H1 (cell line): Measurements from ENCODE around the gene GRID1. TPM values are rescaled to one million over a fixed set of nuclear protein-coding genes. Genes with fewer than 3 reads are reported as not detected.

Experiments
- CTCF ChIA-PET: fragments of 300-600 bp; sonication (Branson Sonifier 250); formaldehyde crosslinking; loops from one replicate; lab custom pipeline; 2021; ENCODE audit not compliant: partially characterized antibody; lab: Charles Lee
- POLR2A ChIA-PET: fragments of 300-600 bp; sonication (Branson Sonifier 250); formaldehyde crosslinking; loops from one replicate; lab custom pipeline; 2021; ENCODE audit warnings: inconsistent platforms; ENCODE audit not compliant: partially characterized antibody; lab: Charles Lee
- DNase-seq, 2 experiments: peaks; one replicate each; pipeline versions ENCODE4 v3.0.0 to v3.0.0-alpha.2; 2010 to 2022; ENCODE audit warnings: low spot score in 2 of 2, low read depth in 1 of 2, mixed read lengths in 1 of 2
- FAIRE-seq: peaks from 2 replicates; lab custom pipeline; 2011; peaks lifted over from hg19 to GRCh38; lab: Jason Lieb, UNC
- H2AFZ ChIP-seq: 2 replicates; pipeline ENCODE4 v1.8.1; 2012; ENCODE audit warnings: low read length, inconsistent platforms
- H2AK5ac ChIP-seq: 2 replicates; pipeline ENCODE4 v1.6.1; 2013; ENCODE audit warnings: low read depth, low read length
- H2BK120ac ChIP-seq: replicated peaks from 2 replicates; pipeline ENCODE3; 2013; ENCODE audit warnings: low read depth, low read length, inconsistent platforms
- H2BK12ac ChIP-seq: 2 replicates; pipeline ENCODE4 v1.6.1; 2013; ENCODE audit warnings: low read depth, low read length
- H2BK15ac ChIP-seq: 2 replicates; pipeline ENCODE4 v1.6.1; 2013; ENCODE audit warnings: low read length
- H2BK20ac ChIP-seq: 2 replicates; pipeline ENCODE4 v1.6.1; 2013; ENCODE audit warnings: low read length
- H2BK5ac ChIP-seq: 2 replicates; pipeline ENCODE4 v1.6.1; 2013; ENCODE audit warnings: low read depth, low read length
- H3K14ac ChIP-seq: 2 replicates; pipeline ENCODE4 v1.6.1; 2013; ENCODE audit warnings: inconsistent platforms; ENCODE audit not compliant: insufficient read length
- H3K18ac ChIP-seq: 2 replicates; pipeline ENCODE4 v1.6.1; 2013; ENCODE audit warnings: low read length; ENCODE audit errors: extremely low read depth
- H3K23ac ChIP-seq: 2 replicates; pipeline ENCODE4 v1.6.1; 2013; ENCODE audit warnings: inconsistent platforms; ENCODE audit not compliant: insufficient read length
- H3K23me2 ChIP-seq: 2 replicates; pipeline ENCODE4 v1.6.1; 2013; ENCODE audit warnings: low read depth, low read length
- H3K27ac ChIP-seq: 2 replicates; pipeline ENCODE4 v1.6.1; 2011; ENCODE audit warnings: low read depth, low read length, inconsistent platforms
- H3K27me3 ChIP-seq, 4 experiments: replicated peaks in 1 of 4; 1 replicate in 1 of 4; 2 replicates in 3 of 4; pipeline versions ENCODE4 v1.6.1 to v1.8.1; 2011 to 2013; ENCODE audit warnings: low read length in 3 of 4, mild to moderate bottlenecking in 3 of 4, inconsistent platforms in 2 of 4, mixed read lengths in 2 of 4, moderate library complexity in 1 of 4; ENCODE audit not compliant: control insufficient read depth in 3 of 4, insufficient read depth in 3 of 4; ENCODE audit errors: extremely low read depth in 1 of 4
- H3K36me3 ChIP-seq, 4 experiments: 2 replicates each; pipeline versions ENCODE4 v1.6.1 to v1.8.1; 2011 to 2013; ENCODE audit warnings: mild to moderate bottlenecking in 4 of 4, low read length in 3 of 4, moderate library complexity in 2 of 4, control low read depth in 1 of 4, inconsistent platforms in 1 of 4; ENCODE audit not compliant: insufficient read depth in 4 of 4, control insufficient read depth in 2 of 4
- H3K4ac ChIP-seq: replicated peaks from 2 replicates; pipeline ENCODE3; 2013; ENCODE audit warnings: low read length, low read depth, mixed read lengths, inconsistent platforms; ENCODE audit not compliant: insufficient read length
- H3K4me1 ChIP-seq, 4 experiments: replicated peaks in 1 of 4; 1 replicate in 1 of 4; 2 replicates in 3 of 4; pipeline versions ENCODE4 v1.6.1 to v1.8.1; 2011 to 2013; ENCODE audit warnings: low read length in 3 of 4, inconsistent platforms in 2 of 4, mixed read lengths in 1 of 4; ENCODE audit not compliant: insufficient read depth in 4 of 4, control insufficient read depth in 3 of 4
- H3K4me2 ChIP-seq, 2 experiments: 2 replicates each; pipeline versions ENCODE4 v1.6.1 to v1.8.1; 2011 to 2013; ENCODE audit warnings: low read depth in 2 of 2, low read length in 2 of 2, control low read depth in 1 of 2, inconsistent platforms in 1 of 2, mild to moderate bottlenecking in 1 of 2; ENCODE audit not compliant: insufficient read depth in 1 of 2
- H3K4me3 ChIP-seq, 4 experiments: fragments of 200-600, 300-600 bp in 1 of 4; sonication (generic), shearing (Covaris generic), sonication (Bioruptor Twin) in 1 of 4; 2 replicates each; pipeline versions ENCODE4 v1.5.1 to v1.8.1; 2011 to 2016; ENCODE audit warnings: low read length in 4 of 4, low read depth in 3 of 4, control low read depth in 2 of 4, inconsistent platforms in 2 of 4, mild to moderate bottlenecking in 2 of 4, mixed read lengths in 1 of 4, moderate library complexity in 1 of 4; ENCODE audit not compliant: insufficient read depth in 2 of 4; ENCODE audit errors: extremely low read depth in 1 of 4
- H3K56ac ChIP-seq: replicated peaks from 2 replicates; pipeline ENCODE3; 2013; ENCODE audit warnings: low read depth, mild to moderate bottlenecking, mixed read lengths, low read length, inconsistent platforms; ENCODE audit not compliant: insufficient read length
- H3K79me1 ChIP-seq: 2 replicates; pipeline ENCODE4 v1.6.1; 2013; ENCODE audit warnings: low read depth, low read length, control low read depth
- H3K79me2 ChIP-seq, 2 experiments: 2 replicates each; pipeline versions ENCODE4 v1.6.1 to v1.8.1; 2012 to 2013; ENCODE audit warnings: low read length in 2 of 2, mild to moderate bottlenecking in 2 of 2, inconsistent platforms in 1 of 2; ENCODE audit not compliant: insufficient read depth in 2 of 2, control insufficient read depth in 1 of 2
- H3K9ac ChIP-seq, 4 experiments: replicated peaks in 1 of 4; 1 replicate in 1 of 4; 2 replicates in 3 of 4; pipeline versions ENCODE4 v1.6.1 to v1.8.1; 2011 to 2013; ENCODE audit warnings: low read depth in 3 of 4, low read length in 3 of 4, control low read depth in 2 of 4, mild to moderate bottlenecking in 2 of 4, moderate library complexity in 2 of 4, inconsistent platforms in 1 of 4; ENCODE audit errors: extremely low read depth in 1 of 4
- H3K9me3 ChIP-seq, 2 experiments: 2 replicates each; pipeline versions ENCODE4 v1.6.1 to v1.8.1; 2012 to 2013; ENCODE audit warnings: mild to moderate bottlenecking in 2 of 2, moderate library complexity in 2 of 2, control low read depth in 1 of 2, inconsistent platforms in 1 of 2, low read depth in 1 of 2, low read length in 1 of 2, mixed read lengths in 1 of 2; ENCODE audit not compliant: insufficient read depth in 2 of 2
- H4K20me1 ChIP-seq, 2 experiments: replicated peaks in 1 of 2; 2 replicates each; pipeline versions ENCODE3 to v1.8.1; 2011 to 2013; ENCODE audit warnings: inconsistent platforms in 2 of 2, low read length in 2 of 2, mild to moderate bottlenecking in 1 of 2; ENCODE audit not compliant: insufficient read depth in 2 of 2, control insufficient read depth in 1 of 2
- H4K5ac ChIP-seq: 2 replicates; pipeline ENCODE4 v1.6.1; 2013; ENCODE audit warnings: low read length, low read depth, mixed read lengths, inconsistent platforms; ENCODE audit not compliant: insufficient read length
- H4K8ac ChIP-seq: 2 replicates; pipeline ENCODE4 v1.8.0; 2013; ENCODE audit warnings: mild to moderate bottlenecking, moderate library complexity, low read length, inconsistent platforms; ENCODE audit not compliant: insufficient read depth; ENCODE audit errors: extremely low read depth
- H4K91ac ChIP-seq: replicated peaks from 2 replicates; pipeline ENCODE3; 2013; ENCODE audit warnings: low read length, mixed read lengths, inconsistent platforms; ENCODE audit not compliant: insufficient read length
- EZH2 ChIP-seq: fragments of 200-600 bp; sonication (generic); IDR thresholded peaks from 2 replicates; pipeline ENCODE4 v1.7.1; 2012; ENCODE audit warnings: low read depth, mild to moderate bottlenecking, moderate library complexity, low read length, inconsistent platforms; ENCODE audit not compliant: severe bottlenecking
- FOSL1 ChIP-seq: IDR thresholded peaks from 2 replicates; pipeline ENCODE4 v1.6.1; 2011; ENCODE audit warnings: mild to moderate bottlenecking, low read depth, low read length, moderate library complexity; ENCODE audit not compliant: insufficient read depth
- HDAC2 ChIP-seq, 2 experiments: fragments of 300-600 bp in 1 of 2; sonication (generic) in 1 of 2; IDR thresholded peaks; 2 replicates each; pipeline ENCODE4 v1.6.1; 2011 to 2012; ENCODE audit warnings: low read depth in 2 of 2, low read length in 2 of 2, mild to moderate bottlenecking in 2 of 2, moderate library complexity in 2 of 2, borderline replicate concordance in 1 of 2, inconsistent platforms in 1 of 2
- JUN ChIP-seq: IDR thresholded peaks from 2 replicates; pipeline ENCODE4 v1.6.1; 2011; ENCODE audit warnings: low read depth, mild to moderate bottlenecking, improper control_type of control experiment, low read length
- RBBP5 ChIP-seq: IDR thresholded peaks from 2 replicates; pipeline ENCODE4 v1.7.1; 2012; ENCODE audit warnings: low read depth, mild to moderate bottlenecking, inconsistent platforms, low read length, moderate library complexity, borderline replicate concordance
- SAP30 ChIP-seq: fragments of 300-600 bp; sonication (generic); IDR thresholded peaks from 2 replicates; pipeline ENCODE4 v1.7.1; 2012; ENCODE audit warnings: low read length, moderate library complexity, mild to moderate bottlenecking, inconsistent platforms; ENCODE audit not compliant: insufficient read depth, insufficient replicate concordance
- SIN3A ChIP-seq, 2 experiments: IDR thresholded peaks in 1 of 2; conservative IDR thresholded peaks in 1 of 2; 2 replicates each; pipeline ENCODE4 v1.6.1; 2011 to 2012; ENCODE audit warnings: low read length in 2 of 2, improper control_type of control experiment in 1 of 2, low read depth in 1 of 2, mild to moderate bottlenecking in 1 of 2
- SP2 ChIP-seq: IDR thresholded peaks from 2 replicates; pipeline ENCODE4 v1.6.1; 2012; ENCODE audit warnings: mild to moderate bottlenecking, low read length, inconsistent platforms
- WGBS, 2 experiments: shearing (Covaris generic) in 1 of 2; methylation state at CpG; one replicate each; pipeline versions ENCODE4 v1.1.6 to v1.1.7; 2013 to 2015; ENCODE audit warnings: low lambda C conversion rate in 2 of 2, mixed read lengths in 2 of 2, inconsistent platforms in 1 of 2, low coverage in 1 of 2, missing lambda C conversion rate in 1 of 2; ENCODE audit not compliant: insufficient replicate concordance in 2 of 2, insufficient coverage in 1 of 2, insufficient read length in 1 of 2; ENCODE audit errors: extremely low coverage in 1 of 2, missing lambda C conversion rate in 1 of 2; 5-methylcytosine and 5-hydroxymethylcytosine counted together
- polyA plus RNA-seq, 7 experiments: library from polyadenylated mRNA; depleted of rRNA in 3 of 7; stranded (reverse) in 5 of 7; unstranded in 2 of 7; fragments of >200 nt in 5 of 7; fragments of 200-250 nt in 2 of 7; gene quantifications; 1 replicate in 5 of 7; 2 replicates in 1 of 7; 4 replicates in 1 of 7; pipeline versions ENCODE4 v1.2.1 to v1.2.3, GENCODE V29; 2011 to 2013; ENCODE audit warnings: missing spikeins in 2 of 7, mixed read lengths in 2 of 7
- total RNA-seq: library from RNA; stranded (reverse); fragmentation: NEBNext Ultra II Directional; extraction: Animal tissue kit (Norgen Biotek cat#: 25700); gene quantifications from 2 replicates; pipeline ENCODE4 v1.2.1, GENCODE V29; 2021

The GRID1 gene
- total and polyA plus RNA-seq, 2 of the 8 experiments (the other 6 are each of a cell fraction or from before 2014, with no cell fraction given), result 0.22 to 0.30 TPM

DNA sequence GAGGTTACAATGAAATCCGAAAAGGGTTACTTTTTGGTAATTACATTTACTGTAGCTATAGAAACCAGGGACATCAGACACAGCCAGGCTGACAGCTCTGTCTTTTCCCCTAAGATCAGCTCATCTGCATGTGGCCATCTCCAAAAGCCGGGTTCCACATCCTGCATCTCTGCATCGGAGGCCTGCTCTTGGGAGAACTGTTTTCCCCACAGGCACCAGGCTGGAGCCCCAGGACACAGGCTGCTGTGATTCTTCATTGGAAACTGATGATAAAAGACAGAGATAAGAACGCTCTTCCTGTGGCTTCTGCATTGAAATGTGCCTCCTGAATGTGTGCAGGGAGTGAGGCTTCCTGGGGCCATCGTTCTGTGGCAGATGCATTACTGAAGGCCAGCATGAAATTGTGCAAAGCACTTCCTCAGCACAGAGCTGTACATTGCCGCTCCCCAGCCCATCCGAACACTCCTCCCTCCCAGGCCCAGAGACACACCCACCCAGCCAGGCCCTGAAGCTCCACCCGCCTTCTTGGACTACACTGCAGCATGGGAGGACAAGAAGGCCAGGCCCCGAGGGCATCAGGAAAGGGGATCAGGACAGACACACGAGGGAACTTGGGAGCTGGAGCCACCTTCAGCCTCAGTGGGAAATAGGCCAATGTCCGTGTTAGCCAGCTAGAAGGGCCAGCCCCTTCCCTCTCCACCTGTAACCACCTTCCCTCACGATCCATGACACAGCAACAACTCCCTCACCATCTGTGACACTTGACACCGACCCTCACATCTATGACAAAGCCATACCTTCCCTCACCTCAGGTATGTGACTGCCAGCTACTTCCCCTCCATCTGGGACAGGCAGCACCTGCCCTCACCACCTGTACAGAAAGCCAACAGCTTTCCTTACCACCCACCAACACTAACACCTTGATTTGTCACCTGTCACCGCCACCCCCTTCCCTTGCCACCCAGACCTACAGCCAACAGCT, 113.2 kb downstream of the GRID1 start:
- Histone ChIP-seq H3K9ac (no peak overlapping the region; a peak in 2 of 7 replicates), H3K9me3 (peaks cover 6 to 8% of the 10 kb centered on the region in 2 experiments), H4K20me1 (no peaks in the 10 kb centered on the region), H3K14ac (no peak overlapping the region), H3K36me3 (no peaks in the 10 kb centered on the region; a peak in 1 of 8 replicates), H4K5ac (no peak overlapping the region), H4K91ac (no peak overlapping the region), H3K18ac (no peak overlapping the region), H3K27ac (no peak overlapping the region), H3K79me2 (no peaks in the 10 kb centered on the region), H2BK5ac (peak overlapping the region; percentile 38; the same call in 1 of the 2 replicates), H2BK12ac (peak overlapping the region; percentile 35; the same call in 1 of the 2 replicates), H3K79me1 (no peaks in the 10 kb centered on the region), H3K23me2 (no peaks in the 10 kb centered on the region; the same call in 1 of the 2 replicates), H2AK5ac (peak overlapping the region; percentile 75), H3K27me3 (no peaks in the 10 kb centered on the region; a peak in 1 of 7 replicates), H3K56ac (no peak overlapping the region), H2BK20ac (no peak overlapping the region; the same call in 1 of the 2 replicates), H3K4me2 (0 out of 4 replicates have a peak overlapping the region, but pooled peaks of 1 of the 2 experiments have one; percentile 13), H3K4me1 (peaks cover 0 to 6% (median 5%) of the 10 kb centered on the region in 4 experiments; a peak in 4 of 7 replicates), H2AFZ (0 out of 2 replicates have a peak overlapping the region, but pooled peaks have one; percentile 45), H3K4ac (no peak overlapping the region), H3K4me3 (no peak overlapping the region), H3K23ac (no peak overlapping the region), H2BK120ac (no peak overlapping the region), H4K8ac (no peak overlapping the region; the same call in 1 of the 2 replicates), H2BK15ac (peak overlapping the region; percentile 13; the same call in 1 of the 2 replicates)
- DNase-seq (peak in 1 of 2 experiments; percentile 48), FAIRE-seq (no peak)
- 73% methylated on average over 14 of the region's 14 CpGs; no CpG with 5 or more reads in 1 of the 2 experiments for WGBS, 2 experiments
- ChIA-PET POLR2A (interaction anchor here (0.7 to 1.7 kb wide), 3 partner anchors 9 to 100 kb away, joined by 3 to 7 read pairs (median 3); no protein-coding TSS in a partner anchor), CTCF (interaction anchor here (0.6 to 15.7 kb wide), 20 partner anchors 8 to 134 kb away, joined by 3 to 137 read pairs (median 4); no protein-coding TSS in a partner anchor)
- TF ChIP-seq JUN (no peak), RBBP5 (no peak), EZH2 (no peak), SIN3A (conservative IDR thresholded peaks at IDR 0.05 in 1 of 2, IDR thresholded peaks at IDR 0.05 in 1 of 2; ENCODE audit: low read depth in 1 of 2, low read length in 2 of 2) (0 out of 4 replicates have a peak, but pooled peaks of 1 of the 2 experiments have one; percentile 23), SAP30 (no peak), FOSL1 (no peak), SP2 (no peak), HDAC2 (IDR thresholded peaks at IDR 0.05; ENCODE audit: borderline replicate concordance in 1 of 2, low read depth in 2 of 2, low read length in 2 of 2) (no peak)
